GM18907 (cell line): ENCODE results near the gene BANP.
A peak's percentile ranks its signal among the peaks of the same experiment; 100 is the strongest.
"Not testable (repeated sequence)": the region's sequence is repeated elsewhere in the genome, so short reads cannot be mapped to it uniquely, and the experiment has no call there.

ENCODE experiments used
- ATAC-seq: cut with Tn5 transposase; IDR thresholded peaks from one replicate; pipeline ENCODE4 v1.9.1; 2021; ENCODE audit warnings: mild to moderate bottlenecking, moderate library complexity; ENCODE audit not compliant: unreplicated experiment

The BANP gene

DNA sequence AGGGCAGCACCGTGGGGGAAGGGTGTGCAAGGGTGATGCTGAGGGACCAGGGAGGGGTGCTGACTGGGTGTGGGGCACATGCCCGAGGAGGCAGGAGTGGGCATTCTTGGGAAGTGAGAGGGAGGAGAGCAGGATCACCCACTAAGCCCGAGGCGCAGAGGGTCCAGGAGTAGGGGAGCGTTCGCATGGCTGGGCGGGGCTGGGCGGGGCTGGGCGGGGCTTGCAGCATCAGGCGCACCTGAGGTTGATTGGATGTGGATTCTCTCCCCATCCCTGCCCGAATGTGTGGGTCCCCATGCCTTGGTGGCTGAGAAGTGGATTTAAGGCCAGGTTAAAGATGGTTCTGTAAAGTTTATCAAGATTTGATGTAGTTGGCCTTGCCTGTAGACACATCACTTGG, 14.2 kb downstream of the BANP start:
- no peak for ATAC-seq

DNA sequence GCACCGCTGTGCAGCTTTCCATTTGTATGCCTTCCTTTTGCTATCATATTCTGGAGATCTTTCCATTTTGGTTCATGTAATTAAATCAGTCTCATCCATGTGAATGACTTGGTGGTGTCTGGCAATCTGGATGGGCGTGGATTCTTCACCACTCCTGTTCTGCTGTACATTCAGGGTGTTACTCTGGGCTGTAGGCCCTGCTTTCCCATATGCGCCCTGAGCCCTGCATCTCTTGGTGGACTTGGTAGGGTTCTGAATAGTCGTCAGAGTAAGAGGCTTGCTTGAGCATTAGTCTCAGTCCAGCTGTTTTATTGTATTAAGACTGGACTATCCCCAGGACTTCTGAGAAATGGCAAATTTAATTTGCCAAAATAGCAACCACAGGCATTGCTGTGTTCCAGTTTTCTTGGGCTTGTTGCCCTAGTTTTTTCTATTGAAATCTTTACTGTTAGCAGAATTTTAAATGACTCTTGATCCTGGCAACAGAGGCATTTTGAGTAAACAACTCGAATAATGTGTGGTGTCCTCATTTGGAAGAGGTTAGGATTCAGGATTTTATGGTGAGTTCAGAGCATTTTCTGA, 14.9 kb downstream of the BANP start:
- ATAC-seq = no peak

DNA sequence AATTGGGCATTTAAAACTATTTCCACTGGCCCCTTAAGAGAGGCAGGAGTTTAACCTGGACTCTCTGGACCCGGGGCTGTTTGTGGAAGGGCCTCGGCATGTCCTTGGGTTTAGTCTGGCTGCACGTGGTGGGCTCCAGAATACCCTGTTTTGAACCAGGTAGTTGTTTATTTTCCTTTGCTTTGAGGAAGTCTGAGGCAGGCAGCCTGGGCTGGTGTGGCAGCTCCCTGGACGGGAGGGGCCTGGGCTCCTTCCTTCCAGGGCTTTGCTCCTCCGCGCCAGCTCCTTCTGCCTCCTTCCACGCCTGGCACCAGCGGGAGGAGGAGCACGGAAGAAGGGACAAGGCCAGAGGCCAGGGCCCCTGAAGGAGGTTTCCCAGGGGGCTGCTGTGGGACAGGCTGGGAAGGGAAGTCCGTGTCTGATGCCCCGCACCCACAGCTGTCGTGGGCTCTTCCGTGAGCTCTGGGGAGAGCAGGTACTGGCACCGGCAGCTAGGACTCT, 15.5 kb downstream of the BANP start:
- no peak for ATAC-seq

DNA sequence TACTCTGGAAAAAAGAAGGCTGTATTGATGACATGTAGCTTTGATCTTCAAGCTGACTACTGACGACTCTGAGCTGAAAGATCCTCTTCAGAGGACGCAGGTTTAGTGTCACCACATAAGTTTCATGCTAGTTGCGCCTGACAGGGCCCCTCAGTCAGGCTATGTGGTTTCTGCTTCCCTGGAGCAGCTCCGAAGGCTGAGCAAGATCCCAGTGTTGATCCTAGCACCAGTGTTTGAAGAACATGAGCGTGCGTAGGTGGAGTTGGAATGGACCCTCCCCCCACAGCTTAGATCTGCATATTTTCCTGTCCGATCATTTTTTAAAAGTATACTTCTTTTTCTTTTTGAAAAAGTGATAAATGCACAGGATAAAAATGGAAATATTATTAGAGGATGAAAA, 17.3 kb downstream of the BANP start:
- no peak for ATAC-seq

DNA sequence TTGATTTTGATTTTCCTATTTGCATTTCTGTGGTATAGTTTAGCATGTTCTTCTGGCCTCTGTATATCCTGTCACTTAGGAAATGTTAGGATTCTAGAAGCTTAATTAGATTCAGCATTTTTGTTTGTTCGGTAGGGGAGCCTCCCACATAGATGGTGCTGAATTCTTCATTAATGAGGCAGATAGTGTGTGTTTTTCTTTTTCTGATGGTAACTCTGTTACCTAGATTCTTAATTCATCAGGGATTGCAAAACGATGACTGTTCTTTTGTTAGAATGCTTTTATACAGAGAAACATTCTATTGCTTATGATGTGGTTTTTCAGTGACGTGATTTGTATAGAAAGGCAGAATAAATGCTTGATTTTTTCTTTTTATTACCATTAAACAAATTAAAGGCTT, 19.0 kb downstream of the BANP start:
- ATAC-seq = no peak

DNA sequence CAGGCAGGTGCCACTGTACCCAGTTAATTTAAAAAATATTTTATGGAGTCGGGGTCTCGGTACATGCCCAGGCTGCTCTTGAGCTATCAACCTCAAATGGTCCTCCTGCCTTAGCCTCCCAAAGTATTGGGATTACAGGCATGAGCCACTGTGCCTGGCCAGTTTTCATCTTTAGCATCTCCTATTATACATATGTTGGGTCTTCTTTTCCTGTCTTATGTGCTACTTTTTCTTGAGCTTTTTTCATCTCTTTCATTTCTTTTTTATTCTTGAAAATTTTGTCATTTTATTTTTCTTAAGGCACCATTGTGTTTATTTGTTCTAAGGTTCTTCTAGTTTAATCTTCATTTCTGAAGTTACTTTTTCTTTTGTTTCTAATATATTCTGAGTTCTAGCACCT, 20.7 kb downstream of the BANP start:
- ATAC-seq = no peak

DNA sequence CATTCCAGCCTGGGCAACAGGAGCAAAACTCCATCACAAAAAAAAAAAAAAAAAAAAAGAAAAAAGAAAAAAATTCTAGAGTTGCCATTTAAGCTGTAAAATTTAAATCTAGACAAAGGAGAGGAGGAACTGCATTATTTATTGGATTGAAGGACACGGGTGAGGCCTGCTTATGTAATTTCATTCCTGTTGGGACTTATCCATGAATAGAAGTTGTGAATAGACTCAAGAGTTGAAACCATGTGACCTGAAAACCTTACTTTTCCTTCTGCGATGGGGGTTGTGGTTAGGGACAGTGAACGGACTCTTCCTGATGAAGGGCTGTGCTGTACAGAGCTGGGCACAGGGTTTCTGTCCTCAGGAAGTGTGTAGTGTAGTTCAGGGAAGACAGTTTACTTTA, 22.5 kb downstream of the BANP start:
- no peak for ATAC-seq

- no peak for ATAC-seq
Measured at GRCh38 chr16:87974178-87974577, 22.9 kb downstream of the BANP start.

DNA sequence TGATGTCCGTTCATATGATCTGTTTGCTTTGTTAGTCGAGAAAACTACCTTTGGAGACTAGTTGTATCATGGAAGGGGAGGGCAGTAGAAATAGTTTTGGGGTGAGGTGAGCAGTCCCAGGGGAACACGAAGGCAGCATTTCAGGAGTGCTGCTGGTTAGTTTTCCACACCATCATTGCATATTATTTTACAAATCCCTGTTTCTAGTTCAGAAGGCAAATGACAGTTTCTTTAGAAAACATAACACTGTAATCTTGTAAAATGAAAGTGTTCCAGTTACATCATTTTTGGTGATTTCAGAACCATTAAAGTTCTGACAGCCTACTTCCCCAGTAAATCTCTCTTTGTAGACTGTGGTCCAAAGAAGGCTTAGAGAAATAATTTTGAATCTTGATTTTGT, 25.4 kb downstream of the BANP start:
- no peak for ATAC-seq

- ATAC-seq = no peak
Measured at GRCh38 chr16:87978127-87978526, 26.9 kb downstream of the BANP start.

DNA sequence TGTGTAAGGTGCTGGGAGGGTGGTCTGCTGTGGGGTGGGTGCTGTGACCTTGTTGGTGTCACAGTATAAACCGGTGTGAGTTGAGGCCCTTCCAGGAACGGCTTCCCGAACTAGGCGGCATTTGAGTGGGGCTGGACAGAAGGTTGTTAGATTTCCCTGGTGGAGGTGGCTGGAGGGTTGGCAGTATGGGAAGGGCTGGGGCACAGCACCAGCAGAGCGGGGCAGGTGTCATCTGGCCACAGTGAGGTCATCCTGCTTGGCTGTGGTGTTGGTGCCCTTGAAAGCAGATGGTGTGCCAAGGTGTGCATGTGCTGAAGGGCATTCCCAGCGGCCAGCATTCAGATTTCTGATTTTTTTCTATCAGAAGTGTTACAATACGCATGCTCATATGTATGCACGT, 28.1 kb downstream of the BANP start:
- ATAC-seq = no peak

- not testable (repeated sequence) for ATAC-seq
Measured at GRCh38 chr16:87979911-87980630, 28.8 kb downstream of the BANP start.

GRCh38 chr16:87981376-87981775, 30.1 kb downstream of the BANP start:
- ATAC-seq = not testable (repeated sequence)

- no peak for ATAC-seq
Measured at GRCh38 chr16:87982581-87983041, 31.4 kb downstream of the BANP start.

DNA sequence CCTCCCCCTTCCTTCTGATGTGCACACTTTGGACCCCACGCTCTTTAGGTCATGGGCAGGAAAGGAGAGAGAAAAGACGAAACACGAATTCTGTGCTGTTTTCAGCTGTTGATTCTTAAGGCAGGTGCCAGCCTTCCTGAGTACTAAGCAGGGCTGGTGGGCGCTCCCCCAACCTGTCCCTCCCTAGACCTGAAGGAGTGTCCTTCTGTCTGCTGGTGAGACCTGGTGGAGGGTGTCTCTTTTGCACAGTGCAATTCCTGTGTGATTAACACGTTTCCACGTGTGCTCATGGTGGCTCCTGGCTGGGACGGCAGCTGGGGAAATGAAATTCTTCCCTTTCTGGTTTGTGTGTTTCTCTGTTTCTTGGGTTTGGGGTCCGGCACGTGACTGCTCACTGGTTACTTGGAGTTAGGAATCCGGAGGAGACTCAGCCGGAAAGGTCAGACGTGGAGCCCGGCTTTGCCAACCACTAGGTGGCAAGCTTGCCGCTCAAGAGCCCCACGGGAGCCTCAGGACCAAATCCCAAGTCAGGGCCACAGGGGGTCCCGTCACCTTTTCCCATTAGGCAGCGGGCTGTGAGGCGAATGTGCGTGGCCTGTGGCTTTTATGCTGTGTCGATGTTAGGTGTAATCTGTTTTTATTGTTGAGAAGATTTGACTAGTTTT, 32.0 kb downstream of the BANP start:
- ATAC-seq = not testable (repeated sequence)

GRCh38 chr16:87983737-87984097, 32.5 kb downstream of the BANP start:
- not testable (repeated sequence) for ATAC-seq

DNA sequence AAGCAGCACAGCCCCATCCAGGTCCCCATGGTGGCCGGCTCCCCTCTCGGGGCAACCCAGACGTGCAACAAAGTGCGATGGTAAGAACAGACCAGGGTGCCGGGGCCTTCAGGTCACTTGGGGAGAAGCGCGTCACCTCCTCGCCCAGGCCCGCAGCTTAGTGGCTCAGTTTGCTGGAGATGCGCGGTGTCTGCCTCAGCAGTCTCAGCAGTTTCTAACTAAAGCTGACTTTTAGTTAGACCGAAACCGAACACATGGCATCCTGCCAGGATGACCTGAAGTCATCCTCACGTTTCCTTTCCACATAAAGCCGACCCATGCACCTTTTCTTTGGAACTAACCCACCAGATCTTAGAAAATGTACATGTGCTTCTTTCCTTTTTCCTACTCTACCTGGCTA, 32.9 kb downstream of the BANP start:
- ATAC-seq = not testable (repeated sequence)

DNA sequence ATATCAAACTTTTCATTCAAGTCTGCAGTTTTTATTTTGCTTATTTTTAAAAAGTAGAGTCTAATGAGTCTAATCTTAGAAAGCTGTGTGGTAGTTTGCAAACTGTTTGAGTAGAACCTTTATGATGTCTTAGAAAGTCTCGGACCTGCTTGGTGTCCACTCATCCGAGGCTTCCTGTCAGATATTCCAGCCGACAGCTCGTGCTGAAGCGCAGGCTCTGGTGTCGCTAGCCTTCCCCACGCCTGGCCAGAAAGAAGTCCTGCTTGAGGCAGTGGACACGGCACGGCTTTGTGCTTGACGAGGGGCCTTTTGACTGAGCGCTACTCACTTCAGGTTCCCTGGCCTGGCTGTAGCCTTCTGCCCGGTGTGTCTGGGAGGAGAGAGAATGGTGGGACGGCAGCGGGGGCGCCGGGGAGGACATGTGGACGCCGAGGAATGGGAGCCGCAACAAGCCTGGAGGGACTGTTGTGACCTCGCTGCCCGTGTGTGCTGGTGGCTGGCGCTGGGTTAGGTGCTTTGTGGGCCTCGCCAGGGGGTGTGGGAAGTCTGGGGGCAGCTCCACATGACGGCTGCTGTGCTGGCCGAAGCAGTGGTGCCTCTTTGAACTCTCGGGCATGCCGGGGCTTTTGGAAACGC, 33.5 kb downstream of the BANP start:
- no peak for ATAC-seq

GRCh38 chr16:87985493-87985892, 34.3 kb downstream of the BANP start:
- not testable (repeated sequence) for ATAC-seq

GRCh38 chr16:87986361-87986849, 35.2 kb downstream of the BANP start:
- ATAC-seq = peak; percentile 51

DNA sequence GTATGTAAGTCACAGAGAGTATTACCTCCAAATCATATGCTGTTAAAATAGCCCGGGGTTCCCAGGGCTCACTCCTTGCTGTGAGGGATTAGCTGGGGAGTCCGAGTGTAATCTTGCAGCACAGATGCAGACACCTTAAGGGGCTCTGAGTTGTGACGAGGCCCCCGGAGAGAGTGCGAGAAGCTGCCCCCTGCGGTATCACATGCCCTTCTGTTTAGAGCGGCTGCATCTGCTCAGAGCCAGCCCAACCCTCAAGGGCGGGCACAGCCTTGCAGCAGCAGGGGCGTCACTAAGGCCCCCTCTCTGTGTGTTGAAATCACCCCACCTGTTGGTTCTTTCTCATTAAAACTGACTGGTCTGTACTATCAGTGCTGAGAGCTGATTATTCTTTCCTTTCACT, 37.4 kb downstream of the BANP start:
- ATAC-seq = not testable (repeated sequence)
